GM12878 (cell line): ENCODE measurements around the gene ONECUT2.

Source experiments
- CEBPB ChIP-seq, 2 experiments: fragments of 150-350 bp in 1 of 2; IDR thresholded peaks; 2 replicates each; pipeline ENCODE4 v1.6.1; 2012 to 2014; ENCODE audit warnings: low read depth in 2 of 2, low read length in 2 of 2, borderline replicate concordance in 1 of 2, inconsistent platforms in 1 of 2
- CREM ChIP-seq: IDR thresholded peaks from 2 replicates; pipeline ENCODE4 v1.6.1; 2014; ENCODE audit warnings: antibody characterized with exemption, low read depth
- EGR1 ChIP-seq, 2 experiments: IDR thresholded peaks; 1 replicate in 1 of 2; 2 replicates in 1 of 2; pipeline ENCODE4 v1.6.1; 2011 to 2012; ENCODE audit warnings: low read depth in 2 of 2, low read length in 2 of 2, borderline replicate concordance in 1 of 2, mild to moderate bottlenecking in 1 of 2, moderate library complexity in 1 of 2
- HDAC6 ChIP-seq: fragments of 200-600 bp; sonication (generic); IDR thresholded peaks from one replicate; pipeline ENCODE4 v1.8.0; 2017; ENCODE audit warnings: antibody characterized with exemption; ENCODE audit not compliant: unreplicated experiment
- MYC ChIP-seq: IDR thresholded peaks from 2 replicates; pipeline ENCODE4 v1.6.1; 2011; ENCODE audit warnings: mild to moderate bottlenecking, low read length, moderate library complexity, inconsistent platforms; ENCODE audit not compliant: insufficient read depth, insufficient replicate concordance, insufficient read length, severe bottlenecking
- SMARCA5 ChIP-seq: fragments of 450-650 bp; IDR thresholded peaks from 2 replicates; pipeline ENCODE4 v1.6.1; 2017; ENCODE audit warnings: mild to moderate bottlenecking
- SPI1 ChIP-seq: IDR thresholded peaks from 2 replicates; pipeline ENCODE4 v1.6.1; 2011; ENCODE audit warnings: low read depth, mild to moderate bottlenecking, low read length, moderate library complexity, borderline replicate concordance; ENCODE audit not compliant: insufficient read depth
- SRF ChIP-seq, 2 experiments: IDR thresholded peaks; 2 replicates each; pipeline ENCODE4 v1.6.1; 2011; ENCODE audit warnings: low read depth in 2 of 2, low read length in 2 of 2, mild to moderate bottlenecking in 1 of 2, moderate library complexity in 1 of 2
- STAT1 ChIP-seq: fragments of 450-650 bp; conservative IDR thresholded peaks from 2 replicates; pipeline ENCODE4 v1.6.1; 2014; ENCODE audit warnings: antibody characterized with exemption, mild to moderate bottlenecking
- ZNF24 ChIP-seq: fragments of 450-650 bp; IDR thresholded peaks from 2 replicates; pipeline ENCODE4 v1.6.1; 2017; ENCODE audit warnings: antibody characterized with exemption, mild to moderate bottlenecking
- TF ChIP-seq, protein P1 (sequence below): fragments of 150-350 bp; IDR thresholded peaks from 2 replicates; pipeline ENCODE4 v1.6.1; 2016; ENCODE audit warnings: low read depth, low read length
- TF ChIP-seq, protein P2 (sequence below): IDR thresholded peaks from 2 replicates; pipeline ENCODE4 v1.6.1; 2012; ENCODE audit warnings: low read length, inconsistent platforms
- TF ChIP-seq, protein P3 (sequence below), 3 experiments: IDR thresholded peaks in 2 of 3; conservative IDR thresholded peaks in 1 of 3; 2 replicates each; pipeline ENCODE4 v1.5.1; 2011; ENCODE audit warnings: low read depth in 3 of 3, low read length in 3 of 3, mild to moderate bottlenecking in 3 of 3, control low read depth in 2 of 3, moderate library complexity in 2 of 3, inconsistent platforms in 1 of 3, mixed read lengths in 1 of 3; ENCODE audit not compliant: control insufficient read depth in 2 of 3, insufficient read depth in 1 of 3; ENCODE audit errors: extremely low read depth in 1 of 3
- TF ChIP-seq, protein P4 (sequence below): fragments of 450-650 bp; IDR thresholded peaks from 2 replicates; pipeline ENCODE4 v1.6.1; 2016; ENCODE audit warnings: mild to moderate bottlenecking

DNA sequence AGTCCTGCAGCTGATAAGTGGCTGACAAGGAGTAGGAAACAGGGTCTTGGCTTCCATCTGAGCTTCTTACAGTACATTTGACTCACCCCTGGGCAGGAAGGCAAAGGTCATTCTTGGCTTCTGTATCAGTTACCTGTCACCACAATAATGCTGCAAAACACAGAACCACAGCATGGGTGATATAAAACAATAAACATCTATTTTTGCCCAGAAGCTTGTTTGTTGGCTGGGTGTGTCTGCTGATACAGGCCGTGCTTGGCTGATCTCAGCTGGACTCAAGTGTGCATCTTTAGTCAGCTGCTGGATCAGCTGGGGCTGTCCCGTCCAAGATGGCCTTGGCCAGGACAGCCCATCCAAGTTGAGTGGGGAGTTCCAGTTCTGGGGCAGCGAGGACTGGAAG is 34.7 kb downstream of the ONECUT2 start:
- TF ChIP-seq, protein P1, sequence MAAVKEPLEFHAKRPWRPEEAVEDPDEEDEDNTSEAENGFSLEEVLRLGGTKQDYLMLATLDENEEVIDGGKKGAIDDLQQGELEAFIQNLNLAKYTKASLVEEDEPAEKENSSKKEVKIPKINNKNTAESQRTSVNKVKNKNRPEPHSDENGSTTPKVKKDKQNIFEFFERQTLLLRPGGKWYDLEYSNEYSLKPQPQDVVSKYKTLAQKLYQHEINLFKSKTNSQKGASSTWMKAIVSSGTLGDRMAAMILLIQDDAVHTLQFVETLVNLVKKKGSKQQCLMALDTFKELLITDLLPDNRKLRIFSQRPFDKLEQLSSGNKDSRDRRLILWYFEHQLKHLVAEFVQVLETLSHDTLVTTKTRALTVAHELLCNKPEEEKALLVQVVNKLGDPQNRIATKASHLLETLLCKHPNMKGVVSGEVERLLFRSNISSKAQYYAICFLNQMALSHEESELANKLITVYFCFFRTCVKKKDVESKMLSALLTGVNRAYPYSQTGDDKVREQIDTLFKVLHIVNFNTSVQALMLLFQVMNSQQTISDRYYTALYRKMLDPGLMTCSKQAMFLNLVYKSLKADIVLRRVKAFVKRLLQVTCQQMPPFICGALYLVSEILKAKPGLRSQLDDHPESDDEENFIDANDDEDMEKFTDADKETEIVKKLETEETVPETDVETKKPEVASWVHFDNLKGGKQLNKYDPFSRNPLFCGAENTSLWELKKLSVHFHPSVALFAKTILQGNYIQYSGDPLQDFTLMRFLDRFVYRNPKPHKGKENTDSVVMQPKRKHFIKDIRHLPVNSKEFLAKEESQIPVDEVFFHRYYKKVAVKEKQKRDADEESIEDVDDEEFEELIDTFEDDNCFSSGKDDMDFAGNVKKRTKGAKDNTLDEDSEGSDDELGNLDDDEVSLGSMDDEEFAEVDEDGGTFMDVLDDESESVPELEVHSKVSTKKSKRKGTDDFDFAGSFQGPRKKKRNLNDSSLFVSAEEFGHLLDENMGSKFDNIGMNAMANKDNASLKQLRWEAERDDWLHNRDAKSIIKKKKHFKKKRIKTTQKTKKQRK: no peak
- no peak for TF ChIP-seq SPI1
- TF ChIP-seq SRF (IDR thresholded peaks at IDR 0.05; ENCODE audit: low read depth in 2 of 2, low read length in 2 of 2): no peak
- no peak for TF ChIP-seq SMARCA5
- TF ChIP-seq MYC: no peak
- TF ChIP-seq, protein P2, sequence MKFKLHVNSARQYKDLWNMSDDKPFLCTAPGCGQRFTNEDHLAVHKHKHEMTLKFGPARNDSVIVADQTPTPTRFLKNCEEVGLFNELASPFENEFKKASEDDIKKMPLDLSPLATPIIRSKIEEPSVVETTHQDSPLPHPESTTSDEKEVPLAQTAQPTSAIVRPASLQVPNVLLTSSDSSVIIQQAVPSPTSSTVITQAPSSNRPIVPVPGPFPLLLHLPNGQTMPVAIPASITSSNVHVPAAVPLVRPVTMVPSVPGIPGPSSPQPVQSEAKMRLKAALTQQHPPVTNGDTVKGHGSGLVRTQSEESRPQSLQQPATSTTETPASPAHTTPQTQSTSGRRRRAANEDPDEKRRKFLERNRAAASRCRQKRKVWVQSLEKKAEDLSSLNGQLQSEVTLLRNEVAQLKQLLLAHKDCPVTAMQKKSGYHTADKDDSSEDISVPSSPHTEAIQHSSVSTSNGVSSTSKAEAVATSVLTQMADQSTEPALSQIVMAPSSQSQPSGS: no peak
- TF ChIP-seq, protein P3, sequence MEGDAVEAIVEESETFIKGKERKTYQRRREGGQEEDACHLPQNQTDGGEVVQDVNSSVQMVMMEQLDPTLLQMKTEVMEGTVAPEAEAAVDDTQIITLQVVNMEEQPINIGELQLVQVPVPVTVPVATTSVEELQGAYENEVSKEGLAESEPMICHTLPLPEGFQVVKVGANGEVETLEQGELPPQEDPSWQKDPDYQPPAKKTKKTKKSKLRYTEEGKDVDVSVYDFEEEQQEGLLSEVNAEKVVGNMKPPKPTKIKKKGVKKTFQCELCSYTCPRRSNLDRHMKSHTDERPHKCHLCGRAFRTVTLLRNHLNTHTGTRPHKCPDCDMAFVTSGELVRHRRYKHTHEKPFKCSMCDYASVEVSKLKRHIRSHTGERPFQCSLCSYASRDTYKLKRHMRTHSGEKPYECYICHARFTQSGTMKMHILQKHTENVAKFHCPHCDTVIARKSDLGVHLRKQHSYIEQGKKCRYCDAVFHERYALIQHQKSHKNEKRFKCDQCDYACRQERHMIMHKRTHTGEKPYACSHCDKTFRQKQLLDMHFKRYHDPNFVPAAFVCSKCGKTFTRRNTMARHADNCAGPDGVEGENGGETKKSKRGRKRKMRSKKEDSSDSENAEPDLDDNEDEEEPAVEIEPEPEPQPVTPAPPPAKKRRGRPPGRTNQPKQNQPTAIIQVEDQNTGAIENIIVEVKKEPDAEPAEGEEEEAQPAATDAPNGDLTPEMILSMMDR (IDR thresholded peaks at IDR 0.05 in 2 of 3, conservative IDR thresholded peaks at IDR 0.05 in 1 of 3; ENCODE audit: control insufficient read depth in 2 of 3, extremely low read depth in 1 of 3, insufficient read depth in 1 of 3, low read depth in 3 of 3, low read length in 3 of 3): no peak
- no peak for TF ChIP-seq ZNF24
- TF ChIP-seq, protein P4, sequence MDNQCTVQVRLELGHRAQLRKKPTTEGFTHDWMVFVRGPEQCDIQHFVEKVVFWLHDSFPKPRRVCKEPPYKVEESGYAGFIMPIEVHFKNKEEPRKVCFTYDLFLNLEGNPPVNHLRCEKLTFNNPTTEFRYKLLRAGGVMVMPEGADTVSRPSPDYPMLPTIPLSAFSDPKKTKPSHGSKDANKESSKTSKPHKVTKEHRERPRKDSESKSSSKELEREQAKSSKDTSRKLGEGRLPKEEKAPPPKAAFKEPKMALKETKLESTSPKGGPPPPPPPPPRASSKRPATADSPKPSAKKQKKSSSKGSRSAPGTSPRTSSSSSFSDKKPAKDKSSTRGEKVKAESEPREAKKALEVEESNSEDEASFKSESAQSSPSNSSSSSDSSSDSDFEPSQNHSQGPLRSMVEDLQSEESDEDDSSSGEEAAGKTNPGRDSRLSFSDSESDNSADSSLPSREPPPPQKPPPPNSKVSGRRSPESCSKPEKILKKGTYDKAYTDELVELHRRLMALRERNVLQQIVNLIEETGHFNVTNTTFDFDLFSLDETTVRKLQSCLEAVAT: no peak
- no peak for TF ChIP-seq CEBPB (IDR thresholded peaks at IDR 0.05; ENCODE audit: borderline replicate concordance in 1 of 2, low read depth in 2 of 2, low read length in 2 of 2)
- no peak for TF ChIP-seq EGR1 (IDR thresholded peaks at IDR 0.05; ENCODE audit: borderline replicate concordance in 1 of 2, low read depth in 2 of 2, low read length in 2 of 2)
- no peak for TF ChIP-seq CREM
- TF ChIP-seq STAT1: no peak
- no peak for TF ChIP-seq HDAC6
